Activated CD4-positive, CD25-positive, alpha-beta regulatory T cell treated with anti-CD3 and anti-CD28 coated beads, Interleukin-2, amount 50 U/mL, for 16 hours (primary cell): ENCODE measurements around the gene DTX1.

Experiments
- DNase-seq: peaks from one replicate; pipeline ENCODE4 v3.0.0-alpha.2; 2020; ENCODE audit warnings: low read depth, low spot score

Gene DTX1

GRCh38 chr12:113071135-113072112 is 14.9 kb downstream of the DTX1 start:
- DNase-seq, result no peak

- no peak for DNase-seq
Observed at GRCh38 chr12:113072136-113072535, 15.6 kb downstream of the DTX1 start.

GRCh38 chr12:113073586-113073985 is 17.1 kb downstream of the DTX1 start:
- DNase-seq, result no peak

- no peak for DNase-seq
Observed at GRCh38 chr12:113075137-113075683, 18.7 kb downstream of the DTX1 start.

- no peak for DNase-seq
Observed at GRCh38 chr12:113077057-113077858, 20.7 kb downstream of the DTX1 start.

- no peak for DNase-seq
Observed at GRCh38 chr12:113077859-113078255, 21.3 kb downstream of the DTX1 start.

- no peak for DNase-seq
Observed at GRCh38 chr12:113081873-113082272, 25.3 kb downstream of the DTX1 start.

- no peak for DNase-seq
Observed at GRCh38 chr12:113082486-113083148, 26.1 kb downstream of the DTX1 start.

GRCh38 chr12:113083863-113084435 is 27.4 kb downstream of the DTX1 start:
- no peak for DNase-seq

- DNase-seq, result no peak
Observed at GRCh38 chr12:113086249-113087164, 30.0 kb downstream of the DTX1 start.

- no peak for DNase-seq
Observed at GRCh38 chr12:113087193-113087592, 30.7 kb downstream of the DTX1 start.

- DNase-seq, result no peak
Observed at GRCh38 chr12:113088037-113088436, 31.5 kb downstream of the DTX1 start.

GRCh38 chr12:113088971-113089756 is 32.6 kb downstream of the DTX1 start:
- DNase-seq, result no peak

GRCh38 chr12:113089839-113090238 is 33.3 kb downstream of the DTX1 start:
- DNase-seq, result no peak

GRCh38 chr12:113090740-113091139 is 34.2 kb downstream of the DTX1 start:
- DNase-seq, result no peak

GRCh38 chr12:113091506-113091905 is 35.0 kb downstream of the DTX1 start:
- no peak for DNase-seq

GRCh38 chr12:113092607-113093408 is 36.3 kb downstream of the DTX1 start:
- DNase-seq, result no peak

- DNase-seq, result no peak
Observed at GRCh38 chr12:113093409-113094101, 37.0 kb downstream of the DTX1 start.
